Hematopoietic multipotent progenitor cell treated with erythropoietin and hydrocortisone succinate and interleukin-3 and kit ligand, for 17 days (in vitro differentiated cells): ENCODE results near the gene FAM120B.
"Not testable (repeated sequence)": the region's sequence is repeated elsewhere in the genome, so short reads cannot be mapped to it uniquely, and the experiment has no call there.

Source experiments
- DNase-seq: peaks from one replicate; pipeline ENCODE4 v3.0.0-alpha.2; 2015; ENCODE audit warnings: low spot score

Gene FAM120B, protein sequence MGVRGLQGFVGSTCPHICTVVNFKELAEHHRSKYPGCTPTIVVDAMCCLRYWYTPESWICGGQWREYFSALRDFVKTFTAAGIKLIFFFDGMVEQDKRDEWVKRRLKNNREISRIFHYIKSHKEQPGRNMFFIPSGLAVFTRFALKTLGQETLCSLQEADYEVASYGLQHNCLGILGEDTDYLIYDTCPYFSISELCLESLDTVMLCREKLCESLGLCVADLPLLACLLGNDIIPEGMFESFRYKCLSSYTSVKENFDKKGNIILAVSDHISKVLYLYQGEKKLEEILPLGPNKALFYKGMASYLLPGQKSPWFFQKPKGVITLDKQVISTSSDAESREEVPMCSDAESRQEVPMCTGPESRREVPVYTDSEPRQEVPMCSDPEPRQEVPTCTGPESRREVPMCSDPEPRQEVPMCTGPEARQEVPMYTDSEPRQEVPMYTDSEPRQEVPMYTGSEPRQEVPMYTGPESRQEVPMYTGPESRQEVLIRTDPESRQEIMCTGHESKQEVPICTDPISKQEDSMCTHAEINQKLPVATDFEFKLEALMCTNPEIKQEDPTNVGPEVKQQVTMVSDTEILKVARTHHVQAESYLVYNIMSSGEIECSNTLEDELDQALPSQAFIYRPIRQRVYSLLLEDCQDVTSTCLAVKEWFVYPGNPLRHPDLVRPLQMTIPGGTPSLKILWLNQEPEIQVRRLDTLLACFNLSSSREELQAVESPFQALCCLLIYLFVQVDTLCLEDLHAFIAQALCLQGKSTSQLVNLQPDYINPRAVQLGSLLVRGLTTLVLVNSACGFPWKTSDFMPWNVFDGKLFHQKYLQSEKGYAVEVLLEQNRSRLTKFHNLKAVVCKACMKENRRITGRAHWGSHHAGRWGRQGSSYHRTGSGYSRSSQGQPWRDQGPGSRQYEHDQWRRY

DNA sequence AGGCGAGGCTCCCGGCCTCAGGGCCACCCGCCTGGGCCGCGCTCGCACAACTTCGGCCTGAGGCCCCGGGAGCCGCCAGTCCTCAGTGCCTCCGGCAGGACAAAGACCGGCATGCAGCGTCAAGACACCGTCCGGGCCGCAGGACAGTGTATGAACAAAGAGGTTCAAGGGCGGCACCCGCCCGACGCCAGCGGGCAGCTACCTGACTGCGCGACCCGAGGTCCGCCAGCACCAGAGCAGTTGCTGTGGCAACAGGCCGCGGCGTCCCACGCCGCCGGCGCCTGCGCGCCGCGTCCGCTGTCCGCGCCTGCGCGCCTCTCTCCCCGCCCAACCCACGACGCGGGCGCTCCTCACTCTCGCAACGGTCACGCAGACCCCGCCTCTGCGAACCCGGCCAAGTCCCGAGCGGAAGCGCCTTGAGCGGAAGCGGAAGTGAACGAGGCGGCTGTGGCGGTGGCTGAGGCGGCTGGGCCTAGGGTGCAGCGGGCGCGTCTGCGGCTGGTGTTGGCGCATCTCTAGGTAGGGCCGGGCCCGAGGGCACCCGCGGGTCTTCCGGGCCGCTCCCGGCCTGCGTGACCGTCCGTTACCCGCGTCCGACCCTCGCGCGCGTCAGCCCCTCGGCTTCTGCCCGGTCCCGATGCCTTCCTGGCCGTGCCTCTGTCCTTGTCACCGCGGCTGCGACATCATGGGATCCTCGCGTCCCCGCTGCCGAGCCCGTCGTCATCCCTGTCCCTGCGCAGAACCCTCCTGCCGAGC lies at the start of gene FAM120B:
Gene FAM120B, plus strand, starts transcription at position 435 of the 756 bp plus-strand sequence. CDS start 10,633 bp downstream, outside the sequence.
- DNase-seq, result peak; percentile 94

DNA sequence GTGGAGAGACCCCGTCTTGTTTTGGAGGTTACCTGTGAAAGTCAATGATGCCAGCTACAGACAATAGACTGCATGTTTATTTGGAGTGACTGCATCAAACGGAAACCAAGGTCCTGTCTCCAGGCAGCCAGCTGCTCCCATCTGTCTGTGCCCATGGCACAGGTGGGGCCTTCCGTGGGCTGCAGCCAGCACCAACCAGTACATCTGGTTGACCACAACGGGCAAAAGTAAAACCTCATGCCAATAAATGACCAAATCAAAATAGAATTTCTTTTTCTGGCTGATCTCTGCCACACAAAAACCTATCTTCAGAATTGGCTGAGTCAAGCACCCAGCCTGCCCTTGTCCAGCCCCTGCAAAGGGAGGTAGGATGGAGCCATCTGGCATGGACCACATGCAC lies 49.2 kb upstream of the FAM120B start:
- DNase-seq, result no peak

GRCh38 chr6:170258407-170258806 lies 48.2 kb upstream of the FAM120B start:
- DNase-seq, result no peak

DNA sequence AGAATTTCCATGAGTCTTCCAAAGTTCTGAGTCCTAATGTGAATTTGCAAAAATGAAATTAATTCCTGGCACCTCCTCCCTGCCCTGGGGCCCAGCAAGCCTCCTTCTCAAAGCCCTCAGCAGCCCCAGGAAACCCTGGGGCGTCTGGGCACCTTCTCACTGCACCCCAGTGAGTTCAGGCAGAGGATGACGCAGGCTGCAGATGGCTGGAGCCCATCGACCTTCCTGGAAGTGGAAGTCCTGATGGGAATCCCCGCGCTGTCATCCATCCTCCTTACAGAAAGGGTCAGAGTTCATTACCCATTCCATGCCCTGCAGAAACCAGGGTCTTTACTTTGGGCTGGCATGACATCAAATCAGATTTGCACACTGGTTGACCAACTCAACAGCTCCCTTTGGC lies 47.3 kb upstream of the FAM120B start:
- no peak for DNase-seq

DNA sequence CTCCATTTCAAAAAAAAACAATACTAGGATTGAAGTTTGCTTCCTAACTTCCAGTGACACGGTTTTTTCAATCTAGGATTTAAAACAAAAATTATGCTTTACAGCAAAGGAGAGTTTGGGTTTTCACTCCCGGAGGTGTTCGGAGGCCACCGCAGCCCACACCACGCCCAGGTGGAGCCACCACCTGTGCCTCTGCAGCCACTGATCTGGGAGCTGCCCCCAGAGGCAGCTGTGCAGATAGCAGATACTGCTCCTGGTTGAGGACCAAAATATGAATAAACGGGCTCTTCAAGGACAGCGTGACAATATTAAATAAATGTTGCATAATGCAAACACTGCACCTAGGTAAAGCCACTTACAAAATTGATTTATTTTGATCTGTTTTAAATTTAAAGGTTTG lies 45.9 kb upstream of the FAM120B start:
- no peak for DNase-seq

DNA sequence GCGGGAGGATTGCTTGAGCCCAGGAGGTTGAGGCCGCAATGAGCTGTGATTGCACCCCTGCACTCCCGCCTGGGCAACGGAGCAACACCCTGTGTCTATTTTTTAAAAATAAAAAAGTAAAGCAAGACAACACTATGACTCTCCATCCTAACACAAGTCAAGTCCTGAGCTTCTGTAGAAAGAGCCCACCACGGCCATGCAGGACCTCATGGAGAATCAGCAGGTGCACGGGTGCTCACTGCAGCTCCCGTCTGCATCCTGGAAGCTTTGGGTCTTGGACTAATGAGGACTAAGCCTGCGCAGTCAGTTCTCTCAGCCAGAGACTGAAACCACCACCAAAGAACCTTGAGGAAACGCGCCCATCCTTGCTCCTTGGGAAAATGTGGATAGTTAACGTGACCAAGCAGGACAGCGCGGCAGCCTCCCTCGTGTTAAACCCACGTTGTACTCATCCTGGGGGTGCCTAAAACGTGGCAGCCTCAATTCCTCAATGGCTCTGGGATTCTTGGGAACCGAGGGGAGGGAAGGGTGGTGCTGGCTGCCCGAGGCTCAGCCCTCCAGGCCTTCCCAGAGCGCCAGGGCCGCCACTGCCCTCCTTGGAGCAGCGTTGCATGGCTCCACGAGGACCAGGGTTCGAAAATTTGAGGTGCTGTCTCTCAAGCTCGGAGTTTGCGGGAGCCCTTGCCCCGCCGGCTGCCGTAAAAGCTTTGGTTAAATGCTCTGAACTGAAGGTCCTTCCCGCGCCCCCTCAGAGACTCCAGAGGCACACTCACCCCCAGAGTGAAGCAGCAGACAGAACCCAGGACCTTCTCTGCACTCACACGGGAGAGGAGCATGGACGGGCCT lies 44.7 kb upstream of the FAM120B start:
- no peak for DNase-seq

GRCh38 chr6:170262489-170263088 lies 44.0 kb upstream of the FAM120B start:
- DNase-seq, result no peak

- DNase-seq, result no peak
Observed at GRCh38 chr6:170263410-170263809, 43.1 kb upstream of the FAM120B start.

DNA sequence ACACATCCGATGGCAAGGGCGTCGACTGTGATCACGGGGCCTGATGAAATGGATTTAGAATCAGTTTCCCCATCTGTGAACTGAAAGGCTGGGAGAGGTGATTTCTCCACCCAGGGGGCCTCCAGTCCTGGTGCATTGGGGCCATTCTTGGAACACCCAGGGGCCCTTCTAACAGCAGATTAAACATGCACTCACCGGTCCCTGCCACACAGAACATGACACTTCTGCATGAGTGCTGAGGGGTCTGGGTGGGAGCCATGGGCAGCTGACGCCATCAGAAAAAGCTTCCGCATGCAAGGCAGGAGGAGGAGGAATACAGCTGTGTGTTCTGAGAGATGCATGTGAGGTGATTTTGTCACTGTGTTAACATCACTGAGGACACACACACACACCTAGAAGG lies 42.5 kb upstream of the FAM120B start:
- DNase-seq, result no peak

DNA sequence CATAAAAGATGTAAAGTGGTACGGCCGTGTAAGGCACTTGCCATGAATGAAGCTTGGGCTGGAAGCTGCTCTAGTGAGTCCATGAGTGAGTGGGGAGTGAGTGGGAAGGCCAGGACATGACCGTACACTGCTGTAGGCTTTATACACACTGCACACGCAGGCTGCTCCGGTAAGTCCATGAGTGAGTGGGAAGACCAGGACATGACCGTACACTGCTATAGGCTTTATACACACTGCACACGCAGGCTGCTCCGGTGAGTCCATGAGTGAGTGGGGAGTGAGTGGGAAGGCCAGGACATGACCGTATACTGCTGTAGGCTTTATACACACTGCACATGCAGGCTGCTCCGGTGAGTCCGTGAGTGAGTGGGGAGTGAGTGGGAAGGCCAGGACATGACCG lies 41.9 kb upstream of the FAM120B start:
- DNase-seq, result not testable (repeated sequence)

DNA sequence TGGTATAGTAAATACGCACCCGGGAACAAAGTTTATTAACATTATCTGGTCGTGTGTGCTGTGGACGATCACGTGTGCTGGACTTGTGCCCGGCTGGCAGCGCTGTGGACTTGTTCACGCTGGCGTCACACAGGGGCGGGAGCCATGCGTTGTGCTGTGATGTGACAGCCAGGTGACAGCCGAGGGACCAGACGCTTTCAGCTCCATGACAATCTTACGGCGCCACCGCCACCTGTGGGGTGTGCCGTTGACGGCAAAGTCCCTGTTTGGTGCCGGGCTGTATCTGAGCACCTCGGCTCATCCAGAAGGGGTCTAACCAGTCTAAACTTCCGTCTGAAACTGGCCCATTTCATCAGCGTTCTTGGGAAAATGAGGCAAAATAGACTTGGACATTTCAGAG lies 40.9 kb upstream of the FAM120B start:
- no peak for DNase-seq

DNA sequence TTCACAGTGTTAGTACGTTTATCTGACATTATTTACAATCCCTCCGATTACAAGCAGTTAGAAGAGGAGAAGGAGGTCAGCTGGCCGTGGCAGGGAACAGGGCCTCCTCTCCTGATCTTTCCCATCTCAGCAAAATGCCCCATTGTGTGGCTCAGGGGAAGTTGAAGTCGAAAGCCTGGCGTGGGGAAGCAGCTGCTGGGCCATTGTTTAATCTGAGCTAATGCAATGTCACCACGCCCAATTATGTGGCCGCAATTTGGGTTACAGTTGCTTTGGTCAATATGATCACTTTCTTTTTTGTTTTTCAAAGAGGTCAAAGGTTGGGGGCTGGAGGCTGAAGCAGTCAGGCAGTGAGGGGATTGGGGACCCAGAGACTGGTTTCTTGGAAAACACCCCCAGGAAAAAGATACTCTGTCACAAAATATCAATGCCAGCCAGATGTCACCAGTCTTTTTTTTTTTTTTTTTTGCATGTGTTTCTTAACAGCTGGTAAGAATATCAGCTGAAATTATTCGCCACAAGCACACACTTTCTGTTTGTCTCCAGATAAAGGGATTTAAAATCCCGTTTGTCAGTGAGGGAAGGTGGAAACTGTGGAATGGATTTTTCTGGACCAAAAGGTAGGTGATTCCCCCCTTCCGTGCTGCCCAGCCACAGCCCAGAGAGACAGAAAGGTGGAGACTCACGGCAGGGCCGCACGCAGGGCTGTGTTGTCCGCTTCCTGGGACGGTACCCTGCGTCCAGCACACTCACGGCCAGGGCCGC lies 40.3 kb upstream of the FAM120B start:
- DNase-seq, result no peak

DNA sequence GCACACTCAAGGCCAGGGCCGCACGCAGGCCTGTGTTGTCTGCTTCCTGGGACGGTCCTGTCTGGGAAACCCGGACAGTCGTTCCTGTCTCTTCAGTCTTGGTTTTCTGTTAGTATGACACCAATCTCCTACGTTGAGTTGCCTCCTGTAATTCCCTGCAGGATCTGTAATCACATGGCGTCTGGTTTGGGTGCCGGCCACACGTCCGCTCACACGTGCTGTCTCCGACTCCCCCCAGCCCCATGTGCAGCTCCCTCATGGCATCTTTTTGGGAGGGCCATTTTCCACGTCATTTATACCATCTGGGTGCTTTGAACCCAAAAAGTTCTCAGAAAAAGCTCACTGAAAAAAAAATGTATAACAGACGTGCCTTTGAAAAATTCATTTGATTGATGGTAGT lies 38.9 kb upstream of the FAM120B start:
- DNase-seq, result no peak

DNA sequence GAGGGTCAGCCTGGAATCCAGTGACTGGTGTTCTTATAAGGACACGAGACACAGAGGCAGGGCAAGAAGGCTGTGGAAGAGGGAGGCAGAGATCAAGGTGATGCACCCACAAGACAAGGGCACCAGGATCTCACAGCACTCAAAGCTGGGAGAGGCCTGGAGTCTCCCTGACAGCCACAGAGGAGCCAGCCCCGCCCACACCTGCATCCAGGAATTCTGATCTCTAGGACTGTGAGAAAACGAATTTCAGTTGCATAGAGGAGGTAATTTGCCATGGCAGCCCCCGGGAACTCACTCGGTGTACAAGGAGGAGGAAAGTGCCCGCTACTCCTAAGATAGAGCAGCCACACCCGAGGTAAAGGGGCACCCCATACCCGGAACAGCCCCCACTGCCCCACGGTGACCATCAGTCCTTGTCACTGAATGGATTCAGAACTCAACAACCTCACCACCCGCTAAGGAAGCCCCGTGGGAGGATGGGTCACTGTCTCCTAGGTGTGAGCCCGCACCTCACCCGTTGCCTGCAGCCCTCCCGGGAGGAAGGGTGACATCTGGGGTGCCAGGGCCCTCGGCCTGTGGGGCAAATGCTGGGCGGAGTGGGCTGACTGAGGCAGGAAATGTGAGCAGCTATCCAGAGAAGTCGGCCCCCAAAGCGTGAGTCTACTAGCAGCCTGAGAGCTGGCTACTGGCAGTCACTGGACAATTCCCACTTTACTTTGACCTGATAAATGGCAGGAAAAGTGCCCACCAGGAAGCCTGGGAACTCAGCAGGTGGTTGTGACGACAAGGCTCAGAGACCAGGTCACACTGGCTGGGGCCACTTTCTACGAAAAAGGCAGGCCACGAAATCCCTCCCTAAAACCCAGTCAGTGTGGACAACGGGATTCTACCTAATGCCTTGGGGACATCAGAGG lies 38.1 kb upstream of the FAM120B start:
- no peak for DNase-seq

DNA sequence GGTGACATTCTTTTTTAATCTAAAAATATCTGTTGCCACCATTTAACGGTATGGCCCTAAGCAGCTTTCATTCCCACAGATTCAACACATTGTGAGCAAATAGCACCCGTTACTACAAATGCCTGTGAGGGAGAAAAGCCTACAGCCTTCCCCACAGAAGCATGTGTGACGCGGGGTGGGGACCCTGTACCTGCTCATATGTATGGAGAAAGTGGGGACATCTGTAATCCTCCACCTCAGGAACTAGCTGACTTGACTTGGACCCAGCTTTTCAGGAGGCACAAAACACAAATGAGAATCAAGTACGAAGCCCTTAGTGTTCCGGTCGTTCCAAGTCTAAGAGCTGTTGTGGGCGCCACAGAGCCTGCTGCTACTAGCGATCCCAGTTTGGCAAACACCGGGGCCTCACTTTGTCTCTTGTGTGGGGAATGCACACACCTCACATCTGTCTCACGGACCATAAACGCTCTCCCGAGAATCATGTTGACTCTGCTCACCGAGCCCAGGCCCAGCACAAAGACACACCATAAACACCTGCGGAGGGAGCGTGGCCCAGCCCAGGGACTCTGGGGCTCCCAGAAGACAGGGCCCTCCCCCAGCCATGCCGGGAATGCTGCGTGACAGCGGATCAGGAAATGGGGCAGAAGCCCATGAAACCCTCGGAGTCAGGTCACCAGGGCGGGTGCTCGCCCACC lies 37.3 kb upstream of the FAM120B start:
- no peak for DNase-seq

- no peak for DNase-seq
Observed at GRCh38 chr6:170269846-170270541, 36.6 kb upstream of the FAM120B start.

DNA sequence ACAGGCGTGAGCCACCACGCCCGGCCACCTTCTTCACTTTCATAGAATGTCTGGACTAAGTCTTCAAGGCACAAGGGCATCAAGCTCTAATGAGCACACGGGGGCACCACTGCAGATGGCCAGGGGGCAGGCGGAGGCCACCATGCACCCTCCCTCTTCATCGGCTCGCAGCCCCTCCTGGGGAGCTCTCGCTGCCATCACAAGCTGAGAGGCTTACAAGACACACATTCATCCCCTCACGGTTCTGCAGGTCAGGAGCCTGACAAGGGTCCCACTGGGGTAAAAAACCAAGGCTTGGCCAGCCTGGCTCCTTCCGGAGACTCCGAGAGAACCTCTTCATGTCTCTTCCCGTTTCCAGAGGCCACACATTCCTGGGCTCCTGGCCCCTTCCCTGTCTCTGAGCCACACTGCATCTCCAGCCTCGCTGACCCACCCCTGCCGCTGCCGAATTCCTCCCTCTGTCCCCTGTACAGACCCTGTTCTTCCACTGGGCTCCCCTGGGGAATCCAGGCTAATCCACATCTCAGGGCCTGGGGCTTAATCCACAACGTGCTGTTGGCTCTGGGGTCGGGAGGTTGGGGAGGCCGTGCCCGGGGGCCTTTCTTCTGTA lies 35.5 kb upstream of the FAM120B start:
- DNase-seq, result no peak
